Panc1 (cell line): Measurements from ENCODE around the gene GNG10. TPM values are rescaled to one million over a fixed set of nuclear protein-coding genes. Genes with fewer than 3 reads are reported as not detected.
A peak's percentile ranks its signal among the peaks of the same experiment; 100 is the strongest.

Source experiments
- ATAC-seq: fragments of 200-7000 bp; cut with Tn5 transposase; 2 replicates; pipeline ENCODE4 v1.9.1; 2020; ENCODE audit warnings: mild to moderate bottlenecking, moderate library complexity
- BruUV-seq: library from RNA; stranded (reverse); fragments of 400-500 nt; replicated peaks from 2 replicates; lab custom pipeline; 2021; lab: Mats Ljungman, UMichigan
- CTCF ChIA-PET: fragments of 300-600 bp; sonication (Branson Sonifier 250); formaldehyde crosslinking; loops from one replicate; lab custom pipeline; 2022; ENCODE audit warnings: antibody characterized with exemption; lab: Charles Lee
- POLR2A ChIA-PET: fragments of 300-600 bp; sonication (Branson Sonifier 250); formaldehyde crosslinking; loops from one replicate; lab custom pipeline; 2022; ENCODE audit warnings: antibody characterized with exemption; lab: Charles Lee
- DNase-seq: peaks from one replicate; pipeline ENCODE4 v3.0.0-alpha.2; 2010; ENCODE audit warnings: low read depth, low spot score
- H3K27ac ChIP-seq: 2 replicates; pipeline ENCODE4 v1.5.1; 2011; ENCODE audit warnings: mild to moderate bottlenecking, low read length, inconsistent platforms
- H3K27me3 ChIP-seq: fragments of 200-500 bp; sonication (Bioruptor generic); 2 replicates; pipeline ENCODE4 v1.6.0; 2014; ENCODE audit warnings: low read length, inconsistent platforms; ENCODE audit not compliant: control insufficient read depth, insufficient read depth
- H3K36me3 ChIP-seq: fragments of 200-500 bp; sonication (Bioruptor generic); 2 replicates; pipeline ENCODE4 v1.5.1; 2014; ENCODE audit warnings: inconsistent platforms, mild to moderate bottlenecking, low read length, moderate library complexity; ENCODE audit not compliant: control insufficient read depth, insufficient read depth
- H3K4me1 ChIP-seq: 2 replicates; pipeline ENCODE4 v1.5.1; 2011; ENCODE audit warnings: inconsistent platforms, mild to moderate bottlenecking, low read length, moderate library complexity; ENCODE audit not compliant: control insufficient read depth, insufficient read depth
- H3K4me3 ChIP-seq, 2 experiments: 2 replicates each; pipeline ENCODE4 v1.5.1; 2011 to 2012; ENCODE audit warnings: low read depth in 2 of 2, low read length in 2 of 2, mild to moderate bottlenecking in 2 of 2, inconsistent platforms in 1 of 2, moderate library complexity in 1 of 2
- H3K9me3 ChIP-seq: fragments of 200-500 bp; sonication (Bioruptor generic); 2 replicates; pipeline ENCODE4 v1.5.1; 2014; ENCODE audit warnings: low read depth, mild to moderate bottlenecking, inconsistent platforms, low read length, moderate library complexity; ENCODE audit not compliant: control insufficient read depth, insufficient read depth
- POLR2AphosphoS5 ChIP-seq: IDR thresholded peaks from 2 replicates; pipeline ENCODE4 v1.6.1; 2012; ENCODE audit warnings: mild to moderate bottlenecking, low read depth, low read length, moderate library complexity
- SIN3A ChIP-seq: IDR thresholded peaks from 2 replicates; pipeline ENCODE4 v1.6.1; 2012; ENCODE audit warnings: low read depth, mild to moderate bottlenecking, low read length, moderate library complexity, borderline replicate concordance; ENCODE audit not compliant: insufficient read depth
- TCF7L2 ChIP-seq: IDR thresholded peaks from 2 replicates; pipeline ENCODE4 v1.6.1; 2011; ENCODE audit warnings: mild to moderate bottlenecking, low read depth, low read length, inconsistent platforms
- in situ Hi-C: cut with HindIII; loops from 2 replicates; pipeline ENCODE4 v1.10.0; 2016; ENCODE audit warnings: low sequenced_read_pairs, low pct_unique_long_range_greater_than_20kb
- intact Hi-C: fragments of 100-400 bp; cut with micrococcal nuclease; formaldehyde crosslinking; loops from one replicate; pipeline ENCODE4 v1.10.0; 2022; ENCODE audit not compliant: unreplicated experiment
- total RNA-seq: library from RNA; stranded (reverse); gene quantifications from one replicate; pipeline ENCODE4 v1.2.1, GENCODE V29; 2021; ENCODE audit not compliant: unreplicated experiment
- TF ChIP-seq, protein P1 (sequence below), 2 experiments: IDR thresholded peaks; 2 replicates each; pipeline ENCODE4 v1.6.1; 2011 to 2012; ENCODE audit warnings: low read depth in 2 of 2, control low read depth in 1 of 2, low read length in 1 of 2, mild to moderate bottlenecking in 1 of 2, moderate library complexity in 1 of 2; ENCODE audit not compliant: insufficient read depth in 1 of 2
- TF ChIP-seq, protein P2 (sequence below): fragments of 450-650 bp; IDR thresholded peaks from 2 replicates; pipeline ENCODE4 v1.5.1; 2017; ENCODE audit warnings: mild to moderate bottlenecking

Gene GNG10
- total RNA-seq, 1 experiment from 2014 or later, result 40.0 TPM

DNA sequence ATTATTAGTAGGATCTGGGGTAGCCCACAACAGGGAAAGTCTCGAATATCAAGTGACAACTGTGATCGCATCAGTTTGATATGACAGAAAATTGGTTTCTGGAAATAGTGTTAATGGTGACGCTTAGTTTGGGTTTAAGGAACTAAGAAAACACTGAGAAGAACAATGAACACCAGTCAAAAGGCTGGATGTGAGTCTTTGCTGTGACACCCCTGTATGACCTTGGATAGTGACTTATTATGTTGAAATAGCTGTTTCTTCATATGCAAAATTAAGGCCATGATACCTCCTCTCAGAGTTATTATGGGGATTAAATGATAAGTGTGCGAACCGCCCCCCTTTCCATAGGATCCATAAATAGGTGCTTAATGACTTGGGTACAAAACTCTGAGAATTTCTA is 29.3 kb upstream of the GNG10 start:
- Histone ChIP-seq H3K4me1 (peaks cover 12% of the 10 kb centered on the region), H3K36me3 (peaks cover 4% of the 10 kb centered on the region; the same call in 1 of the 2 replicates), H3K9me3 (no peaks in the 10 kb centered on the region), H3K4me3 (peak overlapping the region; percentile 77 to 86), H3K27ac (peak overlapping the region; percentile 85), H3K27me3 (no peaks in the 10 kb centered on the region)
- in situ Hi-C loops, result no loop called here
- ChIA-PET POLR2A (no interaction called here), CTCF (interaction anchor here (1.1 kb wide), 1 partner anchor 33 kb away, joined by 3 read pairs; the partner anchor contains the start of gene PTGR1)
- no peak for ATAC-seq
- no peak for DNase-seq
- no peak for TF ChIP-seq TCF7L2
- TF ChIP-seq, protein P1, sequence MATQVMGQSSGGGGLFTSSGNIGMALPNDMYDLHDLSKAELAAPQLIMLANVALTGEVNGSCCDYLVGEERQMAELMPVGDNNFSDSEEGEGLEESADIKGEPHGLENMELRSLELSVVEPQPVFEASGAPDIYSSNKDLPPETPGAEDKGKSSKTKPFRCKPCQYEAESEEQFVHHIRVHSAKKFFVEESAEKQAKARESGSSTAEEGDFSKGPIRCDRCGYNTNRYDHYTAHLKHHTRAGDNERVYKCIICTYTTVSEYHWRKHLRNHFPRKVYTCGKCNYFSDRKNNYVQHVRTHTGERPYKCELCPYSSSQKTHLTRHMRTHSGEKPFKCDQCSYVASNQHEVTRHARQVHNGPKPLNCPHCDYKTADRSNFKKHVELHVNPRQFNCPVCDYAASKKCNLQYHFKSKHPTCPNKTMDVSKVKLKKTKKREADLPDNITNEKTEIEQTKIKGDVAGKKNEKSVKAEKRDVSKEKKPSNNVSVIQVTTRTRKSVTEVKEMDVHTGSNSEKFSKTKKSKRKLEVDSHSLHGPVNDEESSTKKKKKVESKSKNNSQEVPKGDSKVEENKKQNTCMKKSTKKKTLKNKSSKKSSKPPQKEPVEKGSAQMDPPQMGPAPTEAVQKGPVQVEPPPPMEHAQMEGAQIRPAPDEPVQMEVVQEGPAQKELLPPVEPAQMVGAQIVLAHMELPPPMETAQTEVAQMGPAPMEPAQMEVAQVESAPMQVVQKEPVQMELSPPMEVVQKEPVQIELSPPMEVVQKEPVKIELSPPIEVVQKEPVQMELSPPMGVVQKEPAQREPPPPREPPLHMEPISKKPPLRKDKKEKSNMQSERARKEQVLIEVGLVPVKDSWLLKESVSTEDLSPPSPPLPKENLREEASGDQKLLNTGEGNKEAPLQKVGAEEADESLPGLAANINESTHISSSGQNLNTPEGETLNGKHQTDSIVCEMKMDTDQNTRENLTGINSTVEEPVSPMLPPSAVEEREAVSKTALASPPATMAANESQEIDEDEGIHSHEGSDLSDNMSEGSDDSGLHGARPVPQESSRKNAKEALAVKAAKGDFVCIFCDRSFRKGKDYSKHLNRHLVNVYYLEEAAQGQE (IDR thresholded peaks at IDR 0.05; ENCODE audit: insufficient read depth in 1 of 2, low read depth in 2 of 2, low read length in 1 of 2), result no peak
- intact Hi-C loops, result no loop called here
- no TSS peak for BruUV-seq

DNA sequence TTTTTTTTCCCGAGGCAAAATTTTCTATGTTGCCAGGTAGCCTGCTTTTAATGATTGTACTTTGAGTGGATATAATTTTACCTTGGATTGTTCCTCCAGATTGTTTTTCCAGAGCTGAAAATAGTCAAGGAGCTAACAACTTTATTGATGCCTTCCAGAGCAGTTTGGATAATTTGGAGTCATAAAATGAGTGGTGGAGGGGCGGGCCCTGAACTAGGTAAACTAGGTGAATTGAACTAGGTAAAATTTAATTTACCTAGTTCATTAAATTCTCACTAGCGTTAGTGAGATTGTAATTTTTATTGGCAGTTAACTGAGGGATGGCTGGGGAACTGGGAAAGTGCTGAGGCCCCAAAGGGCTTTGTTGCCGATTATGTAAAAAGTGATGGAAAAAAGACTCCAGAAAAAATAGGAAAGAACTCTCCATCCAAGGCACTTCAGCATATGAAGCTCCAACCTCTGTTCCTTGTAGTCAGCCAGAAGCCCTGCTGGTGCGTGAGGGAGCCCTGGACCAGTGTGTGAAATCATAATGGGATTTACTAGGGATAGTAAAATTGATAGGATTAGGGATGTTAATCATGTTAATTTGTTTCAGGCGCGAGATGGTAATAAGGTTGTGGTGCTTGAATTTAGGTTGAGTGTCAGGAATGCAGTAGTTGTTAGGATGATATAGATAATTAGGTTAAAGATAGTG is 28.6 kb upstream of the GNG10 start:
- no peaks in the 10 kb centered on the region for H3K27me3 ChIP-seq
- ATAC-seq (no peak), DNase-seq (no peak)
- in situ Hi-C loops (no loop called here), intact Hi-C loops (no loop called here)
- H3K9me3 ChIP-seq, result no peaks in the 10 kb centered on the region
- ChIA-PET CTCF (no interaction called here), POLR2A (no interaction called here)
- BruUV-seq, result no TSS peak
- peaks cover 4% of the 10 kb centered on the region; the same call in 1 of the 2 replicates for H3K36me3 ChIP-seq
- H3K4me3 ChIP-seq, result peak overlapping the region; percentile 77 to 86
- H3K27ac ChIP-seq, result peak overlapping the region; percentile 85
- peaks cover 12% of the 10 kb centered on the region for H3K4me1 ChIP-seq
- TF ChIP-seq, protein P1 (IDR thresholded peaks at IDR 0.05; ENCODE audit: insufficient read depth in 1 of 2, low read depth in 2 of 2, low read length in 1 of 2), result no peak
- TF ChIP-seq SIN3A, result no peak
- TF ChIP-seq, protein P2, sequence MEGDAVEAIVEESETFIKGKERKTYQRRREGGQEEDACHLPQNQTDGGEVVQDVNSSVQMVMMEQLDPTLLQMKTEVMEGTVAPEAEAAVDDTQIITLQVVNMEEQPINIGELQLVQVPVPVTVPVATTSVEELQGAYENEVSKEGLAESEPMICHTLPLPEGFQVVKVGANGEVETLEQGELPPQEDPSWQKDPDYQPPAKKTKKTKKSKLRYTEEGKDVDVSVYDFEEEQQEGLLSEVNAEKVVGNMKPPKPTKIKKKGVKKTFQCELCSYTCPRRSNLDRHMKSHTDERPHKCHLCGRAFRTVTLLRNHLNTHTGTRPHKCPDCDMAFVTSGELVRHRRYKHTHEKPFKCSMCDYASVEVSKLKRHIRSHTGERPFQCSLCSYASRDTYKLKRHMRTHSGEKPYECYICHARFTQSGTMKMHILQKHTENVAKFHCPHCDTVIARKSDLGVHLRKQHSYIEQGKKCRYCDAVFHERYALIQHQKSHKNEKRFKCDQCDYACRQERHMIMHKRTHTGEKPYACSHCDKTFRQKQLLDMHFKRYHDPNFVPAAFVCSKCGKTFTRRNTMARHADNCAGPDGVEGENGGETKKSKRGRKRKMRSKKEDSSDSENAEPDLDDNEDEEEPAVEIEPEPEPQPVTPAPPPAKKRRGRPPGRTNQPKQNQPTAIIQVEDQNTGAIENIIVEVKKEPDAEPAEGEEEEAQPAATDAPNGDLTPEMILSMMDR, result no peak
- TF ChIP-seq TCF7L2, result no peak
- TF ChIP-seq POLR2AphosphoS5, result no peak
